Measurements from ENCODE around the gene SKI.
"Not testable (repeated sequence)": the region's sequence is repeated elsewhere in the genome, so short reads cannot be mapped to it uniquely, and the experiment has no call there.

Gene SKI

DNA sequence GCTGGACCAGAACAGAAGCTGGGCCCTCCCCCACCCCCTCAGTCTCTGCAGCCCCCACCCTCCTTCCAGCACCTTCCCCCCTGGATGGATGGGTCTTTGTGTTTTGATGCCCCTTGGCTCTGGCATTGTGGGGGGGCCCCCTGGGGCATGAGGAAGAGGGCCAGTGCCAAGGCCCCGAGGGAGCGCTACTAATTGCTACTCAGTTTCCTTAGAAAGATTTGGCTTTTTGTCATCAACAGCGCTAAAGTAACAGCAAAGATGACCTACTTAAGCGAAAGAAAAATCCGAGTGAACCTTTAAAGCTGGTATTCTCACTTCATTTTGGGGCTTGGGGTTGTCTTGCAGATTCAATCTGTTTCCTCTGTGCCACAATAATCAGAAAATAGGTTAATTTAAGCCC, 63.5 kb downstream of the SKI start:
- DNase-seq (ENCODE audit: low read depth in 2 of 2): no peak

DNA sequence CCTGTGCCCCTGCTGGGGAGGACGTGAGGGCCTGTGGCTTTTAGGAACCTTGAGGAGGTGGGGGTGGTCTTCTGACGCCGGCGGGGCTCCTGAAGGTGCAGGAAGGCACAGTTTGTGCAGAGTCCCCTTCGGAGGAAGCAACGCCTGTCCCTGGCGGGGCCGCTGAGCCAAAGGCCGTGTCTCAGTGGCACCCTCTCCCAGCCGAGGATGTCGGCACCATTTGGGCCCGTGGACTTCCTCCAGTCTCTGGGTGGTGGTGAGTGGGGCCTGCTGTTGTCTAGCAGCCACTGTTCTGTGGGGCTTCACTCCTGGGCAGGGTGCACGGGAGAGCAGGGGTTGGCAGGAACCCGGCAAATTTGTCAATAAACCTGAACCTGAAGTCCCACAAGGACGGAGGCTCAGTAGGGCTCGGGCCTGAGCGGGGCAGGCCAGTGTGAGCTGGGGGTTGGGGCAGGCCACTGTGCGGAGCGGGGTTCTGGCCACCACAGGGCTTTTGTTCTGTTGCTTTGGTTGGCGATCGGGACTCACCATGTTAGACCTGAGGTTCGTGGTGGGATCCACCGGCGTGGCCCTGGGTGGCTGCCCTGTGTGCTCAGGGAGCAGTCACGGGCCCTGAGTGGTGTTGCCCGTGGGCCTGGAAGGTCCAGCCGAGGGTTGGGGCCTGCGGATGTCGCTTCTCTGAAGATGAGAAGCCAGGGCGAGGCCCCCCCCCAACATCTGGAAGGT, 64.8 kb downstream of the SKI start:
- no peak for DNase-seq (ENCODE audit: low read depth in 2 of 2)

DNA sequence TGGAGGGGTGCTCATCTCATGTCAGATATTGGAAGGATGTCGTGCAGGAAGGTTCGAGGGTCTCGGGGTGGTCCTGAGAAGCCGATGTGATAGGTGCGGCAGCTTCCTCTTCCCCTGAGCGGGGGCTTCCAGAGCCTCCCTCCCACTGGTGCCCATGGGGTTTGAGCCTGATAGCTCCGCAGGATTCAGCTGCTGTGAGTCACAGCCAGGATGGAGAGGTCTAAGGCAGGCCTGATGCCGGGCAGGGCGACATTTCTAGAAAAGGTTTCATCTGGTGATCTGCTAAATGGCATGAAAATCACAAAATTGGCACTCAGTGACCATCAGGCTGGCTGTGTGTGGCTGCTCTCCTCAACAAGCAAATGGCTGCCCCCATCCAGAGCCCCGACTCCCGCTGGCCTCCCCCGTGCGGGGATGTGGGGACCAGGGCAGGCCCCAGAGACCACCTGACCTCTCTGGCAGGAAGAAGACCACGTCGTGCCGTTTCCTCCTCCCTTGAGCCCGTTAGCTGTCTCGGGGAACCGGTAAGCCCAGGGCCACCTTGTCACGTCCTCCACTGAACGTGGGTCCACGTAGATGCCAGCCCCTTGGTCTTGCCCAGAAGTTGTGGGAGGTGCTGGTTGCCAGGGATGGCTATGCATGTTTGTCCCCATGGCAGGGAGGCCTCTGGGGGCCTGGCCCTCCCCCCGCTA, 66.1 kb downstream of the SKI start:
- DNase-seq (ENCODE audit: low read depth in 2 of 2): no peak

DNA sequence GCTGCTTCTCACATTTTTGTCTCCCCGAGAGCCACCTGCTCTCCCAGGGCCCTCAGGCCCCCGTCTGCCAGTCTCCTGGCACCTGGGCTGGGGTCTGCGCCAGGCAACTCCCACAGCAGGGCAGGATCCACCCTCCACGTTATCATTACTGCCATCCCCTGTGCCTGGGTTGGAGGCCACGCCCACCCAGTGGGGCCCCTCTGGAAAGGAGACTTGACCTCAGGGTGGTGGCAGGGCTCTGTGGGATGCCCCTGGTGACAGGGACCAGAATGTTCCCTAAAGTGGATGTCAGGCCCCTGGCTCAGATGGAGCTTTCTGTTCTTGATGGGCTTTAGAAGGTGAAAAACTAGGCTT, 66.6 kb downstream of the SKI start:
- DNase-seq (ENCODE audit: low read depth in 2 of 2): no peak

DNA sequence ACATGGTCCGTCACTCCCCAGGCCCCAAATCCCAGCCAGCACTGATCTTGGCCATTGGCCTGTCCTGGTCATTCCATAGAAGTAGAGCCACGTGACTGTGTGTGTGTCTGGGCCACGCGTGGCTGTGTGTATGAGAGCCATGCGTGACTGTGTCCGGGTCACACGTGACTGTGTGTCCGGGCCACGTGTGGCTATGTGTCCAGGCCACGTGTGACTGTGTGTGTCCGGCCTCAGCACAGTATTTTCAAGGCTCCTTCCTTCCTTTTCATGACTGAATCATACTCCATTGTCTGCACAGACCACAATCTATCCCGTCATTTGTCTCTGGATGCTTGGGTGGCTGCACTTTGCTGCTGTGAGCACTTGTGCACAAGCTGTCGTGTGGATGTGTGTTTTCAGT, 67.4 kb downstream of the SKI start:
- DNase-seq (ENCODE audit: low read depth in 2 of 2): no peak

DNA sequence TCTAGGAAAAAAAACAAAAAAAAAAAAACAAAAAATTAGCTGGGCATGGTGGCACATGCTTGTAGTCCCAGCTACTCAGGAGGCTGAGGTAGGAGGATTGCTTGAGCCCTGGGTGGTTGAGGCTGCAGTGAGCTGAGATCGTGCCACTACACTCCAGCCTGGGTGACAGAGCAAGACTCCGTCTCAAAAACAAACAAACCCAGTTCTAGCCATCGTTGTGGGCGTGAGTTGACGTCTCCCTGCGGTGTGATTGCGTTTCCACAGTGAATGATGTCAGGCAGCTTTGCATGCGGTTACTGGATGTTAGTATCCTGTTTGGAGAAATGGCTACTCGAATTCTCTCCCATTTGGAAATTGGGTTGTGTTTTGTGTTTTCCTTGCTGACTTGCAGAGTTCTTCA, 68.1 kb downstream of the SKI start:
- not testable (repeated sequence) for DNase-seq (ENCODE audit: low read depth in 2 of 2)

DNA sequence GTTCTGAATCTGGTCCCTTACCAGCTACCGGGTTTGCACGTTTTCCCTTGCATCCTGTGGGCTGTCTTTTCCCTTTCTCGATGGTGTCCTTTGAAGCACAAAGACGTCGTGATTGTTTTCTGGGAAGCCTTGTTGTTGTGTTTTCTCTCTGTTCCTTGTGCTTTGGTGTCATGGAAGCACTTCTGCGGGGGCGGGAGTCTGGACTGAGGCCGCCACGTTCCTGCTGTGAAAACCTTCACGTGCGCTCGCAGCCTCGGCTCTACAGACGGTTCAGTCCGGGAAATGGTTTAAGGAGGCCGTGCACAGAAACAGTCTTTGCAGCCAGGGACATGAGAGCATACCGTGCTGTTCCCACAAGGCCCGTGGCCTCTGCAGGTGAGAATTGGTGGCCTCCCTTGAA, 68.5 kb downstream of the SKI start:
- no peak for DNase-seq (ENCODE audit: low read depth in 2 of 2)

DNA sequence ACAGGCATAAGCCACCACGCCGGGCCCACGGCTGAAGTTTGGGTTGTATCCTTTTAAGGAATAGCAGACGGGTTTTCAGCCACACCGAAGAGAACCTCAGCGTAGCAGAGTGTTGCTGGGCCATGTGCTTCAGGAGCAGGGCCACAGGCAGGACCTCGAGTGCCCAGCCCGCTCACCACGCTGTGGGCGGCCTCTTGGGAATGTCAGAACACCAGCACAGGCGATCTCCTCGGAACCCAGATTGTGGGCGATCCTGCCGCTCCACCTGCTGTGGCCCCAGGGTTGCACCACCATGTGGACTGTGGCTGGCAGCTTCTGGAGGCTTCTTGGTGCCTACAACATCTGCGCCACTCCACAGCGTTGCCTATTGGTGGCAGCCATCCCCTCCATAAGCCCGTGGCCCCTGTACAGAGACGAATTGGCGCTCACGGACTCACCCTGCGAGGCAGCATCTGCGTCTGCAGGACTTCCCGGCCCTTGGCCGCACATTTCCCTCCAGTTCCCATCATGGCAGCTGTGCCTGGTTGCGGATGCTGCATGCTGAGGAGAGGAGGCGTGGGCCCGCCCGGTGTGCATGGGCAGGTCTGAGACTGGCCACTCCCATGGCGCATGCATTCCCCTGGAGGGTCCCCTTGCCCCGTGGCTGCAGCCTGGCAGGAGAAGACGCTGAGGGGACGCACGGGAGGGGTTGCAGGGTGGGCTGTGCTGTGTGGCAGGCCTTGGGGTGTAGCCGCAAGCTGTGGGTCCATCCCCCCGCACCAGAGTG, 69.3 kb downstream of the SKI start:
- no peak for DNase-seq (ENCODE audit: low read depth in 2 of 2)

DNA sequence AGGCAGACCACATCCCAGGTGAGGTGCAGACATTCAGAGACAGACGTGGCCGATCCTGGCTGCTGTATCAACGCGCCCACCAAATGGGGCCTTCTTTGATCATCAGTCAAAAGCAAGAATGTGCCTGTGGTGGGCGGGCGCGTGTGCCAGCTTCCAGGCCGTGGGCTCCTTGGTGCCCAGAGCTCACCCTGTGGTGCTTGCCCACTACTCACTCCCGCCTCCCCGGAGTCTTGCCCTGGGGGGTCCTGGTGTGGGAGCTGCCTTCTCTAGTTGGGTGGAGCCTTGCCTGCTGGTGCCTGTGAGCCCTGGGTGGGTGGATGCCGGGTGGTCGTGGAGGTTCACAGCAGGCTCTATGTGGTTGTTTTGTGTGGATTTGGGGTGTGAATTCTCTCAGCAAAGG, 70.6 kb downstream of the SKI start:
- DNase-seq (ENCODE audit: low read depth in 2 of 2): no peak

DNA sequence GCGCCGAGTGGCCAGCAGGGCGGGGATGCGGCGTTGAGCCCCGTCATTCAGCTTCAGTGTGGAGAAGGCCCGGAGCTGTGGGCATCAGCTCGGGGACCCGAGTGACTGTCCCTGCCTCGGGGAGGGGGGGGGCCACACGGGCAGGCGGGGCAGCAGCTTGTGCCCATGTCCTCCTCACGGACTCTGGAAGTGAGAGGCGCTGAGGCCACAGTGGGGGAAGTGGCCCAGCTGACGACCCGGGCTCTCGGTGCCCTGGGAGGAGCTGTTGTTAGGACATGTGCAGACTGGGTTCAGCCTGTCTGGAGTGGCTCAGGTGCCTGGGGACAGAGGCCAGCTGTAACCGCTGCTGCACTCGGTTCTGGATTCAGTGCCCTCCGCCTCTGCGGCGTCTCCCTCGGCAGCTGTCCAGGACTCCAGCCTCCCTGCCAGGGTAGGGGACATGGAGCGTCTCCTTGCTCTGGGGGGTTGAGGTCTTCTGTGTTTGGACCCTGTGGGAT, 71.1 kb downstream of the SKI start:
- no peak for DNase-seq (ENCODE audit: low read depth in 2 of 2)

DNA sequence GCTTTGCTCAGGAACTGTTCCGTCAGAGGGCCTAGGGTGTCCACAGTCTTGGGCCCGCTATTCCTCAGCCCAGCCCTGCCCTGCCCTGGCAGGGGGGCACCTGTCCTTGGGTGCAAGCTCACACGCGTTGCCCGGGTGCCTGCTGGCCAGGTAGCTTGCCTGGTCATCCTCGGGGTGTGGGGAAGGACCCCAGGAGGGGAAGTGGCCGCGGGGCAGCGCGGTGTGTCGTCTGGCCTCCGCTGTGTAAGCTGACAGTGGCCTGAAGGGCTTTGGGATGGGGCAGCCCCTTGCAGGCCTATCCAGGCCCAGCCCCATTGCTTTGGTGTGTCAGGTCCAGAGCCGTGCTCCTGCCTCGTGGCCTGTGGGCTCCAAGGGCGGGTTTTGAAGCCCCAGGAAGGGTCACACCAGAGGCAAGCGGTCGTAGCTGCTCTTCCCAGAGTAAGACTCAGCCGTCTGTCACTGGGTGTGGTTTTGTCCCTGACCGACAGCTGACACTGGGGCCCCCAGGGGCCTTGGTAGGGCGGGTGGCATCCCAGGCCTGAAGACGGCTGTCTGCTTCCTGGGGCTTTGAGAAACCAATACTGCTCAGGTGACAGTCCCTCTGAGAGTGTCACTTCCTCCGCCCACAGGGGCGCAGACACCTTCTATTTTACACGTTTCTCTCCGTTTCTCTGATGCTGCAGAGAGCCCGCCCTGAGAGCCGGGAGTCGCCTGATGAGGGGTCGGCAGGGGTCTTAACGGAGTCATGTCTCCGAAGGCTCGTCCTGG, 72.1 kb downstream of the SKI start:
- DNase-seq (ENCODE audit: low read depth in 2 of 2): peak; percentile 37 to 50

DNA sequence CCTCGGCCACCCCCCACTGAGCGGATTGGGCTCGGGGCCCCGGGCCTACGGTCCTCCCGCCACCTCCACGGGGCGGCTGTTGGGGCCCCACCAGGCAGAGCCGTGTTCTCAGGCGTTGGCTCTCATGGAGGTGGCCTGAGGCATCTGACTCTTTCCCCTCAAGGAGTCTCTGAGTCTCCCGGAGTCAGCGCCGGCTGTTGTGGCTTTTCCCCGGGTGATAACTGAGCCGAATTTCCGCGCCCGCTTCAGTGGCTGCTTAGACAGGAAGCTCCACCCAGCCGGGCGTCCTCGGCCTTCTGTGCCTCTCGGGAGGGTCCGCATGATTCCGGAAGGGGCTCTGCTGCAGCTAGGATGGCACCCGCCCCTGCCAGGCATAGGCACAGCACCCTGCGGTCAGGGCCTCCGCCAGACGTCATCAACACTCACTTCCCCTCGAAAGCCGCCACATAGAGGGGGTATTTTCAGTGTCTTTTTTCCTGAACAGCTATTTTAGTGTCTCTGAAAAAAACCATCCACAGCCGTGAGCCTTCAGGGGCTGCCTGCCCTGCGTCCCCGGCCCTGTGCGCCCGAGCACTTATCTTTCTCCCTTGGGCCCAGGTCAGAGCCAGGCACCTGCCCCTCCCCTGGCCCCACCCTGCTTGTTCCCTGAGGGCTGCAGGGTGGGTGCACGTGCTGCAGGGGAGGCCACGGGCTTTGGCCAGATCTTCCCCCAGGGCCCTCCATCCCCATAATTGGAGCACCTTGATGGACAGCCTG, 72.9 kb downstream of the SKI start:
- peak; percentile 56 to 89 for DNase-seq (ENCODE audit: low read depth in 2 of 2)

DNA sequence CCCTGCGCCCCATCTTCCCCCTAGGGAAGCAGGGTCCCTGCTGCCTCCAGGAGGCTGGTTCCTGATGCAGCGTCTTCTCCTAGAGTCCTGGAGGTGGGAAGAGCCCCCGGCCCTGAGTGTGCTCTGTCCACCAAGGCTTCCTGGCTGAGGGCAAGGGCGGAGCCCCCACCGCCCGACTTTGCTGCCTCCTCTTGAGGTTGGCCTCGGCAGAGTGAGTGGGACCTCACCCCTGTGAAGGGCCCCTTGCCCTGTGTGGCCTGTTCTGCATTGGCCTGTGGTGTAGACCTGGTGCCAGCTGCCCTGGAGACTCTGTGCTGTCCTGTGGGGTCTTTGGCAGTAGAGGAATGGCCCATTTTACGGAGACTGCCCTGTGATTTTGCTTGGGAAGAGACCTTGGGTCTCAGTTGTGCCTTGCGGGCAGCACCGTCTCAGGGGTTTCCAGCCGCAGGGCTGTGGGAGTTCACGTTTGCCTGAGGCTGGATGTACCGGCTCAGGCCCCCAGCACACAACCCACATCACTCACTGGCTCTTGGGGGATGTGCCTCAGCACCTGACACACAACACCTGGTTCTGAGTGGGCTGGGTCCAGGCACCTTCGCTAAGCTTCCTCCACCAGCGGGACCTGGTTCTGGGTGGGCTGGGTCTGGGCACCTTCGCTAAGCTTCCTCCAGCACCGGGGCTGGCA, 73.6 kb downstream of the SKI start:
- no peak for DNase-seq (ENCODE audit: low read depth in 2 of 2)

DNA sequence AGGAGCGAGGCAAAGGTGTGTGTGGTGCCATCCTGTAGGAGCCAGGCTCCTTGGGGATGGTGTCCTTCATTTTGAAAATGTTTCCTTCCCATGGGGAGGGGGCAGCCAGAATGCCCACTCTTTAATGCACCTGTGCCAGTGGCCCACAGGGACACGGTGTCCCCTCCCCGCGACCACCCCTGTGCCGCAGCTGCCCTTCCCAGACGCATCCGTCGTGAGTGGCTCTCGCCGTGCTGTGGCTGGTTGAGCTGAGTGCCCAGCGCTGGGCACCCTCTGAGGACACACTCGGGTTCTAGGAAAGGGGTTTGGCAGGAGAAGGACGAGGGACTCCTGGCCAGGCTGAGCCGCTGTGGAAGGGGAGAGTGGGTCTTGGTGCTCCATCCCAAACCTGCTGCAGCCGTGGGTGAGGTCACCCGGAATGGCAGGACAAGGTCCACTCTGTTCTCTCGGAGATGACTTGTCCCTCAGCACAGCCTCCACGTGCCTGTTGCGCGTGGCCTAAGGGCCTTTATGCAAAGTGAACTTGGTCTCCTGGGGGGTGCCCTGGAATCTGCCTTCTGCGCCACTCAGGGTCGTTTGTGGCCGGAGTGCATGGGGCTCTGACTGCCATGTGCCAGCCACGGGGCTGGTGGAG, 74.3 kb downstream of the SKI start:
- DNase-seq (ENCODE audit: low read depth in 2 of 2): no peak

DNA sequence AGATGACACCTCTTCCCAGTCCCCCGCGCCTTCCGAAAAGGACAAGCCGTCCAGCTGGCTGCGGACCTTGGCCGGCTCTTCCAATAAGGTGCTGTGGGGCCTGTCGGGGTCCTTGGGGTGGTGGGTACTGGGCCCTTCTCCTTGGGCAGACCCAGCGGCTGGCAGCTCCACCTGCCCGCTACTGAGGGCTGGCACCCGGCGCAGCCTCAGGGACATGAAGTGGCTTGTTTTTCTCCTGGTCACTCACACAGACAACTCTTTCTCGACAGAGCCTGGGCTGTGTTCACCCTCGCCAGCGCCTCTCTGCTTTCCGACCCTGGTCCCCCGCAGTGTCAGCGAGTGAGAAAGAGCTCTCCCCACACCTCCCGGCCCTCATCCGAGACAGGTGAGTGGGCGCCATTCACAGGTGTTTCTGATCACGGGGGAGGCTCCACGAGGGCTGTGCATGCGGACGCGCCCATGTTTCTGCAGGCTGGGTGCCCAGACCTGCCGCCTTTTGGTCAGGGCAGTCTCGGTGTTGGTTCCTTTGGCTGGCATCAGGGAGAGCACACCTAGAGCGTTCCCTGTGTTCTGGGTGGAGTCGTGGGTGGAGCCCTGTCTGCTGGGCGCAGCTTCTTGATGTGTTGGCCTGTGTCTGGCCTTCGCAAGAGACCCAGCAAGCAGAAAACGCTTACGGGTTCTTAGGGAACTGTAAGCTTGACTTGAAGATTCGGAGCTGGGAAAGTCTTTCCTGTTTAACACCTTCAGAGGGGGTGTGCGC, 75.1 kb downstream of the SKI start:
- no peak for DNase-seq (ENCODE audit: low read depth in 2 of 2)

DNA sequence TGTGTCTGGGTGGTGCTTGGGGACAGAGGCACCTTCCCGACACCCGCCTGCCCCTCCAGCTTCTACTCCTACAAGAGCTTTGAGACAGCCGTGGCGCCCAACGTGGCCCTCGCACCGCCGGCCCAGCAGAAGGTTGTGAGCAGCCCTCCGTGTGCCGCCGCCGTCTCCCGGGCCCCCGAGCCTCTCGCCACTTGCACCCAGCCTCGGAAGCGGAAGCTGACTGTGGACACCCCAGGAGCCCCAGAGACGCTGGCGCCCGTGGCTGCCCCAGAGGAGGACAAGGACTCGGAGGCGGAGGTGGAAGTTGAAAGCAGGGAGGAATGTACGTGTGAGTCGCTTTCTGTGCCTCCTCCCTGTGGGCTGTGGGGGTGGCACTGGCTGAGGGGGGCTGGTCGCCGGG, 75.7 kb downstream of the SKI start:
- DNase-seq (ENCODE audit: low read depth in 2 of 2): no peak

DNA sequence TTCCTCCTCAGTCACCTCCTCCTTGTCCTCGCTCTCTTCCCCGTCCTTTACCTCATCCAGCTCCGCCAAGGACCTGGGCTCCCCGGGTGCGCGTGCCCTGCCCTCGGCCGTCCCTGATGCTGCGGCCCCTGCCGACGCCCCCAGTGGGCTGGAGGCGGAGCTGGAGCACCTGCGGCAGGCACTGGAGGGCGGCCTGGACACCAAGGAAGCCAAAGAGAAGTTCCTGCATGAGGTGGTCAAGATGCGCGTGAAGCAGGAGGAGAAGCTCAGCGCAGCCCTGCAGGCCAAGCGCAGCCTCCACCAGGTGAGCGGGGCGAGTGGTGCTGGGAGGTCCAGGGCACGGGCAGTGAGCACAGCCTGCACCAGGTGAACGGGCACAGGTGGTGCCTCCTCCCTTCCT, 76.2 kb downstream of the SKI start:
- no peak for DNase-seq (ENCODE audit: low read depth in 2 of 2)

DNA sequence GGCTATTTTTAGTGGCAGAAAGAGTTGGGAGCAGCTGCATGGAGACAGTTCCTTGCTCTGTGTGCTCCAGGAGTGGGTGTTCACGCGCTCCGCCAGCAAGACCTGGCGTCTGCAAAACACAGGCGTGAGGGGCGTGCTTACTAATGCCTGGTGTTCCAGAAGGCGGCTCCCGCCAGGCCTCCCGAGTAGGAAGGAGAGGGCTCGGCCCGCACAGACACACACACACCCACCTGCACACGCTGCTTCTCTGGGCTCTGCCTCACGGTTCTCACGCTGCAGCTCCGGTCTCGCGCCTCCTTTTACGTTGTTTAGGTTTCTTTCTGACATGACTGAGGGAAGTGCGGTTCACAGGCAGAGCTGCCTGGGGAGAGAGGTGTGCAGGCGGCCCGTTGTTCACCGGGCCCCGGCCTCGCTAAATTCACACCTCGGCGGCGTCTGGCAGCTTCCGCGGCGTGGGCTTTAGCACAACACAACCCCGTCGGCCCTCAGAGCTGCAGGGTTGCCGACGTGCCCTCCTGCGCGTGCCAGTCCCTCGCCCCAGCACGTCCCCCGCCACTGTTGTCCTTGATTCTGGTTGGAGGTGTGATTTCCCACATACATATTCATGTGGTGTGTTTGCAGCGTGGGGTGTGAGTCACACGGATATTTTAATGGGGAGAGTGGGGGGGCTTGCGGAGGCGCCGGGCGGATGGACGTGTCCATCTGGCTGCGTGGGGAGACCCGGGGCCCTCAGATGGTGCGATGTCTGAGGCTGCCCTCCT, 77.0 kb downstream of the SKI start:
- no peak for DNase-seq (ENCODE audit: low read depth in 2 of 2)
